ENCODE data around the gene P2RY6. TPM values are rescaled to one million over a fixed set of nuclear protein-coding genes. Genes with fewer than 3 reads are reported as not detected.

P2RY6 gene
- total and polyA plus RNA-seq, 11 donors, result 0.56 to 17.7 (median 2.0) TPM

DNA sequence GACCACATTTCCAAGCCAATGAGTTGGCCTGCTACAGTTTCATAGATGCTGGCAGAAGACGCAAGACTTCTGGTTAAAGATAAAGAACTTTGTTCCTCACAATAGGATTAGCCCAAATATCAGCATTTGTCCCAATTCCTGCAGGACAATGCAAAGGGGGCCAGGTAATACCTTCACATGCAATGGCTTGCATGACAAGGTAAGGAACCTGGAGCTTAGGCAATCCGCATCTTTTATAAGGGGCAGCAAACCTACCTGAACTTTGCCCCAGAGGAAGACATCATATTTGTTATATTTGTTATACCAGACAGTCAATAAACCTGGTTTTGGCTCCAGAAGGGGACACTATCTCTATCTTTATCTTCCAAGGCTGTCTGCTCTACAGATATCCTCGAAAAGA is 5.3 kb downstream of the P2RY6 start:
- peaks cover 0 to 65% (median 7%) of the 10 kb centered on the region in 12 donors for H3K4me1 ChIP-seq
- no peak for DNase-seq
- no peak for ATAC-seq
- H3K36me3 ChIP-seq, result no peaks in the 10 kb centered on the region
- no peak for TF ChIP-seq POLR2A (IDR thresholded peaks at IDR 0.05)
- TF ChIP-seq, protein P1, sequence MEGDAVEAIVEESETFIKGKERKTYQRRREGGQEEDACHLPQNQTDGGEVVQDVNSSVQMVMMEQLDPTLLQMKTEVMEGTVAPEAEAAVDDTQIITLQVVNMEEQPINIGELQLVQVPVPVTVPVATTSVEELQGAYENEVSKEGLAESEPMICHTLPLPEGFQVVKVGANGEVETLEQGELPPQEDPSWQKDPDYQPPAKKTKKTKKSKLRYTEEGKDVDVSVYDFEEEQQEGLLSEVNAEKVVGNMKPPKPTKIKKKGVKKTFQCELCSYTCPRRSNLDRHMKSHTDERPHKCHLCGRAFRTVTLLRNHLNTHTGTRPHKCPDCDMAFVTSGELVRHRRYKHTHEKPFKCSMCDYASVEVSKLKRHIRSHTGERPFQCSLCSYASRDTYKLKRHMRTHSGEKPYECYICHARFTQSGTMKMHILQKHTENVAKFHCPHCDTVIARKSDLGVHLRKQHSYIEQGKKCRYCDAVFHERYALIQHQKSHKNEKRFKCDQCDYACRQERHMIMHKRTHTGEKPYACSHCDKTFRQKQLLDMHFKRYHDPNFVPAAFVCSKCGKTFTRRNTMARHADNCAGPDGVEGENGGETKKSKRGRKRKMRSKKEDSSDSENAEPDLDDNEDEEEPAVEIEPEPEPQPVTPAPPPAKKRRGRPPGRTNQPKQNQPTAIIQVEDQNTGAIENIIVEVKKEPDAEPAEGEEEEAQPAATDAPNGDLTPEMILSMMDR (IDR thresholded peaks at IDR 0.05), result no peak
- no peaks in the 10 kb centered on the region for H3K9me3 ChIP-seq
- 81 to 89% (median 87%) methylated on average over 3 of the region's 3 CpGs for WGBS, 4 donors
- intact Hi-C loops (cut with DNase I), result loop anchor here in 1 of 10 donors (10.0 kb wide), 1 partner anchor 553 kb away; no protein-coding TSS in a partner anchor
- no peaks in the 10 kb centered on the region for H3K27me3 ChIP-seq
- no peak overlapping the region for H3K4me3 ChIP-seq
- no peak overlapping the region for H3K27ac ChIP-seq

DNA sequence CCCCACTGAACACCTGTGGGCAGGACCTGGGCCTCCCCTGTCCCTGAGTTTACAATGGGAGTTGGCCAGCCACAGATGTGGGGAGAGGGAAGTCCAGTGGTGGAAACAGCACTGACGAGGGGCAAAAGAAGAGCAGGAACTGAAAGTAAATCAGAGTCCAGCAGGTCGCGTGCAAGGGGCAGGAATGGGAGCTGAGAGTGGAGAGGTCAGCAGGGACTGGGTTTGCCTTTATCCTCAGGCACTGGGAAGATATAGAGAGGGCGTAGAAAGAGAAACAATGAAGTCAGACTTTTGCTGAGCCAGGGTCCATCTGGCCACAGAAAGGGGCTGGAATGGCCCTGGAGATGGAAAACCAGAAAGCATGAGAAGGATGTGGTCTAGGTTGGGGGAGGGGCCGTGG is 8.5 kb downstream of the P2RY6 start:
- H3K27ac ChIP-seq, result peak overlapping the region in 5 of 12 donors; percentile 12 to 88 (median 33)
- no peak overlapping the region for H3K4me3 ChIP-seq
- no peaks in the 10 kb centered on the region for H3K9me3 ChIP-seq
- peaks cover 0 to 68% (median 0%) of the 10 kb centered on the region in 12 donors for H3K4me1 ChIP-seq
- H3K27me3 ChIP-seq, result no peaks in the 10 kb centered on the region
- intact Hi-C loops (cut with DNase I), result loop anchor here in 2 of 10 donors (10.0 kb wide), 1 partner anchor 556 kb away; no protein-coding TSS in a partner anchor
- peak; percentile 42 to 72 (median 52) for ATAC-seq
- peak in 1 of 5 donors; percentile 67 for DNase-seq
- TF ChIP-seq POLR2A (IDR thresholded peaks at IDR 0.05), result no peak
- TF ChIP-seq, protein P1 (IDR thresholded peaks at IDR 0.05), result no peak
- 76 to 85% (median 78%) methylated on average over 5 of the region's 5 CpGs for WGBS, 4 donors
- H3K36me3 ChIP-seq, result no peaks in the 10 kb centered on the region

DNA sequence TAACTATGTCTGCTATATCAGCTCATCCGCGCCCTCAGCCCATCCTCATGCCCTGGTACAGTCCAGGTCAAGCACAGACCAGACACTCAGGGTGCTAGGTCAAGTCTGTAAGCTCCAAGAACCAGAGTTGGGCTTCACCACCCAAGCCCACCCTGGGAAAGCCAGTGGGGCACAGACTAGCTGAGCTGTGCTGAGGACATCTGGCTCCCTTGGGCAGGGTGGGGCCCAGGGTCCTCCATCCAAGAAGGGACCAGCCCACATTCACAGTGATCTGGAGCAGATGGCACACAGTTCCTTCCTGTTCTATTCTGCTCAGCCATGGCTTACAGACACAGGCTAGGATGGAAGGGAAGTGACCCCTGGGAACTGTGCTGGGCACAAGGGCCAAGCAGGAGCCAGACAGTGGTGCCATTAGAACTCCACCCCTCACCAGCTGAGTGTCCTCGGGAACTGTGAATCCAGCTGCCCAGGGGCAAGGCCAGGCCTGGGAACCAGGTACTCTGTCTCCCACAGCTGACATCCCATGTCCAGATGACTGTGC is 9.1 kb downstream of the P2RY6 start:
- no peak overlapping the region for H3K4me3 ChIP-seq
- TF ChIP-seq, protein P1 (IDR thresholded peaks at IDR 0.05), result no peak
- TF ChIP-seq POLR2A (IDR thresholded peaks at IDR 0.05), result no peak
- H3K9me3 ChIP-seq, result no peaks in the 10 kb centered on the region
- DNase-seq, result peak in 1 of 5 donors; percentile 60
- peaks cover 0 to 66% (median 0%) of the 10 kb centered on the region in 12 donors for H3K4me1 ChIP-seq
- H3K27me3 ChIP-seq, result no peaks in the 10 kb centered on the region
- H3K27ac ChIP-seq, result peak overlapping the region in 5 of 12 donors; percentile 12 to 88 (median 33)
- no peaks in the 10 kb centered on the region for H3K36me3 ChIP-seq
- WGBS, 4 donors, result 84 to 96% (median 94%) methylated on average over 2 to 3 of the region's 3 CpGs
- ATAC-seq, result peak; percentile 33 to 78 (median 62)
- intact Hi-C loops (cut with DNase I), result loop anchor here in 2 of 10 donors (10.0 kb wide), 1 partner anchor 556 kb away; no protein-coding TSS in a partner anchor

GRCh38 chr11:73281796-73282660 is 9.9 kb downstream of the P2RY6 start:
- Histone ChIP-seq H3K9me3 (no peaks in the 10 kb centered on the region), H3K27ac (peak overlapping the region in 1 of 12 donors; percentile 88), H3K4me1 (peaks cover 0 to 73% (median 1%) of the 10 kb centered on the region in 12 donors), H3K4me3 (no peak overlapping the region), H3K27me3 (no peaks in the 10 kb centered on the region), H3K36me3 (no peaks in the 10 kb centered on the region)
- no peak for ATAC-seq
- DNase-seq, result peak in 1 of 5 donors; percentile 6
- TF ChIP-seq, protein P1 (IDR thresholded peaks at IDR 0.05), result no peak
- TF ChIP-seq POLR2A (IDR thresholded peaks at IDR 0.05), result no peak
- 92 to 100% (median 94%) methylated on average over 3 of the region's 3 CpGs for WGBS, 4 donors
- intact Hi-C loops (cut with DNase I), result loop anchor here in 2 of 10 donors (10.0 kb wide), 1 partner anchor 557 kb away; no protein-coding TSS in a partner anchor
